GM21360 (cell line): ENCODE data around the gene ETV4.
A peak's percentile ranks its signal among the peaks of the same experiment; 100 is the strongest.
"Not testable (repeated sequence)": the region's sequence is repeated elsewhere in the genome, so short reads cannot be mapped to it uniquely, and the experiment has no call there.

Experiments
- ATAC-seq: cut with Tn5 transposase; IDR thresholded peaks from one replicate; pipeline ENCODE4 v1.9.1; 2021; ENCODE audit warnings: mild to moderate bottlenecking, moderate library complexity; ENCODE audit not compliant: unreplicated experiment

Gene ETV4

GRCh38 chr17:43517615-43518386 is 28.3 kb downstream of the ETV4 start:
- ATAC-seq, result no peak

- ATAC-seq, result no peak
Observed at GRCh38 chr17:43517161-43517560, 29.0 kb downstream of the ETV4 start.

- no peak for ATAC-seq
Observed at GRCh38 chr17:43515656-43516055, 30.5 kb downstream of the ETV4 start.

- not testable (repeated sequence) for ATAC-seq
Observed at GRCh38 chr17:43511199-43511598, 34.9 kb downstream of the ETV4 start.

GRCh38 chr17:43509440-43509839 is 36.7 kb downstream of the ETV4 start:
- not testable (repeated sequence) for ATAC-seq

- ATAC-seq, result no peak
Observed at GRCh38 chr17:43490621-43491020, 55.5 kb downstream of the ETV4 start.

GRCh38 chr17:43483674-43484551 is 62.2 kb downstream of the ETV4 start, which contains the start of gene DHX8:
Gene DHX8, plus strand, starts transcription at chr17:43483975. Its CDS starts 63 bp downstream, at chr17:43484038.
- peak; percentile 91 for ATAC-seq

- no peak for ATAC-seq
Observed at GRCh38 chr17:43482103-43483012, 63.8 kb downstream of the ETV4 start.

GRCh38 chr17:43479948-43480347 is 66.2 kb downstream of the ETV4 start:
- no peak for ATAC-seq
